ENCODE results near the gene ODC1.

GRCh38 chr2:10433947-10434885, 13.9 kb downstream of the ODC1 start:
- TF ChIP-seq POLR2AphosphoS5 (IDR thresholded peaks at IDR 0.05; ENCODE audit: low read depth, low read length) (no peak), CTCF (IDR thresholded peaks at IDR 0.05) (no peak), RFX5 (IDR thresholded peaks at IDR 0.05; ENCODE audit: low read length) (no peak), RCOR1 (IDR thresholded peaks at IDR 0.05; ENCODE audit: low read length) (no peak)
